ENCODE results near the gene CLNK. TPM values are rescaled to one million over a fixed set of nuclear protein-coding genes. Genes with fewer than 3 reads are reported as not detected.

CLNK gene
- total RNA-seq, 4 donors from 2014 or later, result under 0.01 to 0.48 TPM; not detected in 2

- no peak for DNase-seq
- TF ChIP-seq EP300 (IDR thresholded peaks at IDR 0.05; ENCODE audit: low read depth), result no peak
- TF ChIP-seq, protein P1, sequence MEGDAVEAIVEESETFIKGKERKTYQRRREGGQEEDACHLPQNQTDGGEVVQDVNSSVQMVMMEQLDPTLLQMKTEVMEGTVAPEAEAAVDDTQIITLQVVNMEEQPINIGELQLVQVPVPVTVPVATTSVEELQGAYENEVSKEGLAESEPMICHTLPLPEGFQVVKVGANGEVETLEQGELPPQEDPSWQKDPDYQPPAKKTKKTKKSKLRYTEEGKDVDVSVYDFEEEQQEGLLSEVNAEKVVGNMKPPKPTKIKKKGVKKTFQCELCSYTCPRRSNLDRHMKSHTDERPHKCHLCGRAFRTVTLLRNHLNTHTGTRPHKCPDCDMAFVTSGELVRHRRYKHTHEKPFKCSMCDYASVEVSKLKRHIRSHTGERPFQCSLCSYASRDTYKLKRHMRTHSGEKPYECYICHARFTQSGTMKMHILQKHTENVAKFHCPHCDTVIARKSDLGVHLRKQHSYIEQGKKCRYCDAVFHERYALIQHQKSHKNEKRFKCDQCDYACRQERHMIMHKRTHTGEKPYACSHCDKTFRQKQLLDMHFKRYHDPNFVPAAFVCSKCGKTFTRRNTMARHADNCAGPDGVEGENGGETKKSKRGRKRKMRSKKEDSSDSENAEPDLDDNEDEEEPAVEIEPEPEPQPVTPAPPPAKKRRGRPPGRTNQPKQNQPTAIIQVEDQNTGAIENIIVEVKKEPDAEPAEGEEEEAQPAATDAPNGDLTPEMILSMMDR (IDR thresholded peaks at IDR 0.05), result no peak
- no peak for TF ChIP-seq POLR2AphosphoS5 (IDR thresholded peaks at IDR 0.05)
- TF ChIP-seq POLR2A (IDR thresholded peaks at IDR 0.05), result no peak
- in situ Hi-C loops (cut with MboI; ENCODE audit: low pct_ligation_motif_present in 1 of 4, low pct_unique_long_range_greater_than_20kb in 1 of 4, low sequenced_read_pairs in 3 of 4) (no loop called here), intact Hi-C loops (cut with DNase I; ENCODE audit: low total_unique reads) (no loop called here)
- Histone ChIP-seq H3K9me3 (no peaks in the 10 kb centered on the region), H3K4me3 (no peak overlapping the region), H3K36me3 (no peaks in the 10 kb centered on the region), H3K27ac (no peak overlapping the region), H3K4me1 (no peaks in the 10 kb centered on the region), H3K27me3 (no peaks in the 10 kb centered on the region)
- WGBS, 2 donors (ENCODE audit: low coverage in 1 of 2), result 81 to 87% methylated on average over 3 of the region's 3 CpGs
Observed at GRCh38 chr4:10731690-10732089, 47.1 kb upstream of the CLNK start.

DNA sequence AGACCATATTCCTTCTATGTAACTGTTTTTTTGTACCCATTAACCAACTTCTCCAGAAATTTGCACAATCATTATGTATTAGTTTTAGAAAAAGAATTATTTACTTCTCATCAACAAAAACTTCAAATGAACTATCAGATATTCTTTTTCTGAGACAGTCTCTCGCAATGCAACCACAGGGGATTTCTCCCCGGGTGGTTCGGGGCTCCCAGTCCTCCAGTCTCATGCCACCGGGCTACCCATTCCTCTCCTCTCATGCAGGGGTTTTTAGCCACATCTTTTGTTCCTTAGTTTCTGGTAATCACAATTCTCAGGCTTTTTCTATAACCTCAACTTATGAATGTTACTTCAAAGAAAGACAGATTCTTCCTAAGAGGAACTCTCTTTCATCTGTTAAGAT is 46.6 kb upstream of the CLNK start:
- Histone ChIP-seq H3K9me3 (no peaks in the 10 kb centered on the region), H3K27me3 (no peaks in the 10 kb centered on the region), H3K27ac (no peak overlapping the region), H3K36me3 (no peaks in the 10 kb centered on the region), H3K4me3 (no peak overlapping the region), H3K4me1 (no peaks in the 10 kb centered on the region)
- in situ Hi-C loops (cut with MboI; ENCODE audit: low pct_ligation_motif_present in 1 of 4, low pct_unique_long_range_greater_than_20kb in 1 of 4, low sequenced_read_pairs in 3 of 4), result no loop called here
- WGBS, 2 donors (ENCODE audit: low coverage in 1 of 2), result 68 to 76% methylated on average over 4 of the region's 4 CpGs
- no peak for DNase-seq
- TF ChIP-seq, protein P1 (IDR thresholded peaks at IDR 0.05), result no peak
- intact Hi-C loops (cut with DNase I; ENCODE audit: low total_unique reads), result no loop called here

DNA sequence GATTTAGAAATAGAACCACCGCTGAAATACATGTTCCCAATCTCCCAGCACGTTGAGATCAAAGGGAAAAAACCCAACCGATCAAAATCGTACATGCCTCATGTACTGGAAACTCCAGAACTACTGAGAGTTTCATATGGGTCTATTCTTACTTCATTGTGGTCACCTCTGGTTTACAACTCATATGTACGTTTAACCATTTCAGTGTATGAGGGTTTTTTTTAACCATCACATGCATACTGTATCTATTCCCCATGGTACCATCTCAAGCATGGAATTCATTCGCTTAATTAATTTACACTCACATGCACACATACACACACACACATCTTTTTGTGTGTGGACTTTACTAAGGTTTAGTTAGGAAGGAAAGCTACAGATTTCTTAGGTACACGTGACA is 46.0 kb upstream of the CLNK start:
- intact Hi-C loops (cut with DNase I; ENCODE audit: low total_unique reads), result no loop called here
- H3K9me3 ChIP-seq, result no peaks in the 10 kb centered on the region
- H3K4me3 ChIP-seq, result no peak overlapping the region
- no peaks in the 10 kb centered on the region for H3K27me3 ChIP-seq
- WGBS, 2 donors (ENCODE audit: low coverage in 1 of 2), result 73 to 98% methylated on average over 3 to 7 of the region's 7 CpGs
- DNase-seq, result no peak
- H3K36me3 ChIP-seq, result no peaks in the 10 kb centered on the region
- no peak overlapping the region for H3K27ac ChIP-seq
- in situ Hi-C loops (cut with MboI; ENCODE audit: low pct_ligation_motif_present in 1 of 4, low pct_unique_long_range_greater_than_20kb in 1 of 4, low sequenced_read_pairs in 3 of 4), result no loop called here
- TF ChIP-seq, protein P1 (IDR thresholded peaks at IDR 0.05), result no peak
- TF ChIP-seq POLR2AphosphoS5 (IDR thresholded peaks at IDR 0.05) (no peak), POLR2A (IDR thresholded peaks at IDR 0.05) (no peak)
- H3K4me1 ChIP-seq, result no peaks in the 10 kb centered on the region

GRCh38 chr4:10730019-10730418 is 45.5 kb upstream of the CLNK start:
- Histone ChIP-seq H3K4me3 (no peak overlapping the region), H3K36me3 (no peaks in the 10 kb centered on the region), H3K4me1 (no peaks in the 10 kb centered on the region), H3K27me3 (no peaks in the 10 kb centered on the region), H3K9me3 (no peaks in the 10 kb centered on the region), H3K27ac (no peak overlapping the region)
- intact Hi-C loops (cut with DNase I; ENCODE audit: low total_unique reads) (no loop called here), in situ Hi-C loops (cut with MboI; ENCODE audit: low pct_ligation_motif_present in 1 of 4, low pct_unique_long_range_greater_than_20kb in 1 of 4, low sequenced_read_pairs in 3 of 4) (no loop called here)
- TF ChIP-seq EP300 (IDR thresholded peaks at IDR 0.05; ENCODE audit: low read depth) (no peak), POLR2AphosphoS5 (IDR thresholded peaks at IDR 0.05) (no peak), POLR2A (IDR thresholded peaks at IDR 0.05) (no peak)
- TF ChIP-seq, protein P1 (IDR thresholded peaks at IDR 0.05), result no peak
- WGBS, 2 donors (ENCODE audit: low coverage in 1 of 2), result 50 to 80% methylated on average over 1 to 4 of the region's 4 CpGs
- no peak for DNase-seq

Data from transverse colon (tissue), 4 donors.